Measurements from ENCODE around the gene SMARCC2.

DNA sequence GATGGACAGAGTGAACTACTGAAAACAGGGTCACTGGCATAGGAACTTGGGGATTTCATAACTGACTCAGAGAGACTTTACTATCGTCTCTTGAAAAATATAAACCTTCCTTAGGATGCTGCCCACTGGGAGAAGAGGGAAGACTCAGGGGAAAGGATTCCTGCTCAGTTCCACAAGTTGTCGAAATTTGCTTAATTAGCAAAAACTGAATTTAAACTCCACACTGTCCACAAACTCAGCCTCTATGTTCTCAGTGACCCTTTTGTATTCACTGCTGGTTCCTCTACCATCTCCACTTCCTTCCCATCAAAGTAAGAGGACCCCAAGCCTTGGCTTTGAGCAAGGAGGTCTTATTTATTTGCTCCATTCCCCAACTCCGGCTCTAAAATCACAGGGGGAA, 44.1 kb downstream of the SMARCC2 start:
- no peak for TF ChIP-seq POLR2A (IDR thresholded peaks at IDR 0.05)
- TF ChIP-seq, protein P1, sequence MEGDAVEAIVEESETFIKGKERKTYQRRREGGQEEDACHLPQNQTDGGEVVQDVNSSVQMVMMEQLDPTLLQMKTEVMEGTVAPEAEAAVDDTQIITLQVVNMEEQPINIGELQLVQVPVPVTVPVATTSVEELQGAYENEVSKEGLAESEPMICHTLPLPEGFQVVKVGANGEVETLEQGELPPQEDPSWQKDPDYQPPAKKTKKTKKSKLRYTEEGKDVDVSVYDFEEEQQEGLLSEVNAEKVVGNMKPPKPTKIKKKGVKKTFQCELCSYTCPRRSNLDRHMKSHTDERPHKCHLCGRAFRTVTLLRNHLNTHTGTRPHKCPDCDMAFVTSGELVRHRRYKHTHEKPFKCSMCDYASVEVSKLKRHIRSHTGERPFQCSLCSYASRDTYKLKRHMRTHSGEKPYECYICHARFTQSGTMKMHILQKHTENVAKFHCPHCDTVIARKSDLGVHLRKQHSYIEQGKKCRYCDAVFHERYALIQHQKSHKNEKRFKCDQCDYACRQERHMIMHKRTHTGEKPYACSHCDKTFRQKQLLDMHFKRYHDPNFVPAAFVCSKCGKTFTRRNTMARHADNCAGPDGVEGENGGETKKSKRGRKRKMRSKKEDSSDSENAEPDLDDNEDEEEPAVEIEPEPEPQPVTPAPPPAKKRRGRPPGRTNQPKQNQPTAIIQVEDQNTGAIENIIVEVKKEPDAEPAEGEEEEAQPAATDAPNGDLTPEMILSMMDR (IDR thresholded peaks at IDR 0.05), result no peak
